Measurements from ENCODE around the gene KCNG2.

KCNG2 gene

DNA sequence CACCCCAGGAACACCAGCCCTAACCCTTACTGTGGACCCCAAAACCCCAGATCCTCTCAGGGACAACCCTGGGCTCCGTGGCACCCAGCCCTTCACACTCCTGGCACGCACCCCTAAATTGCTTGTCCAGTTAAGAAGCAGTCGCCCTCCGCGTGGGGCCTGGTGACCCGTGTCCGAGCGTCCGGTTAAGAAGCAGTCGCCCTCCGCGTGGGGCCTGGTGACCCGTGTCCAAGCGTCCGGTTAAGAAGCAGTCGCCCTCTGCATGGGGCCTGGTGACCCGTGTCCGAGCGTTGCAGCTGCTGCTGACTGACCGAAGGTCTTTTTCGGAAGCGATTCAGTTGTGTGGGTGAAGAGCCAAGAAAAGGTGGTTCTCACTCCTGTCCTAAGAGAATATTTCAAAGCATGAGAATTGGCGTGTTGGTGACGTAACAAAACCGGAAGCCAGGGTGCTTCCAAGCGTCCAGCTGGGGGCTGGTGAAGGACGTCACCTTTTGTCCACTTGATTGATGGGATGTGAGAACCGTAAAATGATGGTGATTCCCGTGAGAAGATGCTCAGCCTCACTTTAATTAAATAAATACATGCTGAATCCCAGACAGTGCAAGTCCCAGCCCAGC, 70.5 kb downstream of the KCNG2 start:
- CTCF ChIA-PET = no interaction called here
- POLR2A ChIA-PET = no interaction called here
- no peak overlapping the region for H3K4me3 ChIP-seq (ENCODE audit: low read depth, low read length)

GRCh38 chr18:79868811-79869541, 71.2 kb downstream of the KCNG2 start:
- H3K27ac ChIP-seq (ENCODE audit: extremely low read depth, low read depth, low read length) = no peak overlapping the region
- TF ChIP-seq, protein P1, sequence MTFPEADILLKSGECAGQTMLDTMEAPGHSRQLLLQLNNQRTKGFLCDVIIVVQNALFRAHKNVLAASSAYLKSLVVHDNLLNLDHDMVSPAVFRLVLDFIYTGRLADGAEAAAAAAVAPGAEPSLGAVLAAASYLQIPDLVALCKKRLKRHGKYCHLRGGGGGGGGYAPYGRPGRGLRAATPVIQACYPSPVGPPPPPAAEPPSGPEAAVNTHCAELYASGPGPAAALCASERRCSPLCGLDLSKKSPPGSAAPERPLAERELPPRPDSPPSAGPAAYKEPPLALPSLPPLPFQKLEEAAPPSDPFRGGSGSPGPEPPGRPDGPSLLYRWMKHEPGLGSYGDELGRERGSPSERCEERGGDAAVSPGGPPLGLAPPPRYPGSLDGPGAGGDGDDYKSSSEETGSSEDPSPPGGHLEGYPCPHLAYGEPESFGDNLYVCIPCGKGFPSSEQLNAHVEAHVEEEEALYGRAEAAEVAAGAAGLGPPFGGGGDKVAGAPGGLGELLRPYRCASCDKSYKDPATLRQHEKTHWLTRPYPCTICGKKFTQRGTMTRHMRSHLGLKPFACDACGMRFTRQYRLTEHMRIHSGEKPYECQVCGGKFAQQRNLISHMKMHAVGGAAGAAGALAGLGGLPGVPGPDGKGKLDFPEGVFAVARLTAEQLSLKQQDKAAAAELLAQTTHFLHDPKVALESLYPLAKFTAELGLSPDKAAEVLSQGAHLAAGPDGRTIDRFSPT (tag by site-specific recombination; IDR thresholded peaks at IDR 0.05) = no peak
- TF ChIP-seq, protein P2, sequence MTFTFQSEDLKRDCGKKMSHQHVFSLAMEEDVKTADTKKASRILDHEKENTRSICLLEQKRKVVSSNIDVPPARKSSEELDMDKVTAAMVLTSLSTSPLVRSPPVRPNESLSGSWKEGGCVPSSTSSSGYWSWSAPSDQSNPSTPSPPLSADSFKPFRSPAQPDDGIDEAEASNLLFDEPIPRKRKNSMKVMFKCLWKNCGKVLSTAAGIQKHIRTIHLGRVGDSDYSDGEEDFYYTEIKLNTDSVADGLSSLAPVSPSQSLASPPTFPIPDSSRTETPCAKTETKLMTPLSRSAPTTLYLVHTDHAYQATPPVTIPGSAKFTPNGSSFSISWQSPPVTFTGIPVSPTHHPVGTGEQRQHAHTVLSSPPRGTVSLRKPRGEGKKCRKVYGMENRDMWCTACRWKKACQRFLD (tag by site-specific recombination; IDR thresholded peaks at IDR 0.05) = no peak
- TF ChIP-seq ATF2 (tag by site-specific recombination; IDR thresholded peaks at IDR 0.05; ENCODE audit: low read depth) = no peak
- TF ChIP-seq ZNF571 (tag by site-specific recombination; IDR thresholded peaks at IDR 0.05) = no peak
- TF ChIP-seq ZNF423 (tag by site-specific recombination; IDR thresholded peaks at IDR 0.05) = no peak
- no peak for TF ChIP-seq ZNF692 (tag by site-specific recombination; IDR thresholded peaks at IDR 0.05)
- TF ChIP-seq YY2 (tag by site-specific recombination; IDR thresholded peaks at IDR 0.05) = no peak
- no peak for TF ChIP-seq ZFHX2 (tag by site-specific recombination; conservative IDR thresholded peaks at IDR 0.05)
- TF ChIP-seq GLIS2 (tag by site-specific recombination; IDR thresholded peaks at IDR 0.05) = no peak
- TF ChIP-seq ZNF132 (tag by site-specific recombination; IDR thresholded peaks at IDR 0.05; ENCODE audit: borderline replicate concordance) = no peak
- TF ChIP-seq ZBTB26 (tag by site-specific recombination; optimal IDR thresholded peaks at IDR 0.05) = no peak
- TF ChIP-seq ZNF292 (tag by site-specific recombination; IDR thresholded peaks at IDR 0.05; ENCODE audit: borderline replicate concordance, low read depth) = no peak
- no peak for TF ChIP-seq ZNF544 (tag by site-specific recombination; IDR thresholded peaks at IDR 0.05)
- TF ChIP-seq ZNF830 (tag by site-specific recombination; IDR thresholded peaks at IDR 0.05; ENCODE audit: low read depth) = no peak
- no peak for TF ChIP-seq ZNF548 (tag by site-specific recombination; IDR thresholded peaks at IDR 0.05)
- no peak for TF ChIP-seq ZNF600 (tag by site-specific recombination; IDR thresholded peaks at IDR 0.05)

More for the DNA sequence above, 70.5 kb downstream of the KCNG2 start:
- H3K4me1 ChIP-seq (ENCODE audit: control insufficient read depth, insufficient read depth, low read length) = no peaks in the 10 kb centered on the region
- no peaks in the 10 kb centered on the region for H3K9me3 ChIP-seq (ENCODE audit: control insufficient read depth, insufficient read depth, low read depth, low read length)
- TF ChIP-seq ZNF624 (tag by site-specific recombination; IDR thresholded peaks at IDR 0.05) = no peak
- TF ChIP-seq ZNF561 (tag by site-specific recombination; IDR thresholded peaks at IDR 0.05; ENCODE audit: borderline replicate concordance) = no peak
- no peak for TF ChIP-seq ZNF324 (tag by site-specific recombination; IDR thresholded peaks at IDR 0.05)
- TF ChIP-seq ZNF23 (tag by site-specific recombination; IDR thresholded peaks at IDR 0.05; ENCODE audit: borderline replicate concordance) = no peak
- TF ChIP-seq, protein P2 (tag by site-specific recombination; IDR thresholded peaks at IDR 0.05) = no peak
- TF ChIP-seq CTCF (tag by site-specific recombination; IDR thresholded peaks at IDR 0.05) = no peak
- no peak for TF ChIP-seq ZNF621 (tag by site-specific recombination; IDR thresholded peaks at IDR 0.05)
- H3K36me3 ChIP-seq (ENCODE audit: control insufficient read depth in 2 of 2, insufficient read depth in 1 of 2, low read length in 2 of 2) = no peaks in the 10 kb centered on the region
- no peak overlapping the region for H3K27ac ChIP-seq (ENCODE audit: extremely low read depth, low read depth, low read length)

More at GRCh38 chr18:79868811-79869541, 71.2 kb downstream of the KCNG2 start:
- ChIA-PET CTCF (no interaction called here), POLR2A (no interaction called here)
- H3K4me1 ChIP-seq (ENCODE audit: control insufficient read depth, insufficient read depth, low read length) = no peaks in the 10 kb centered on the region
- H3K9me3 ChIP-seq (ENCODE audit: control insufficient read depth, insufficient read depth, low read depth, low read length) = no peaks in the 10 kb centered on the region
- no peaks in the 10 kb centered on the region for H3K36me3 ChIP-seq (ENCODE audit: control insufficient read depth in 2 of 2, insufficient read depth in 1 of 2, low read length in 2 of 2)
- H3K4me3 ChIP-seq (ENCODE audit: low read depth, low read length) = no peak overlapping the region
